ENCODE measurements around the gene HDAC4.
A peak's percentile ranks its signal among the peaks of the same experiment; 100 is the strongest.

The HDAC4 gene

DNA sequence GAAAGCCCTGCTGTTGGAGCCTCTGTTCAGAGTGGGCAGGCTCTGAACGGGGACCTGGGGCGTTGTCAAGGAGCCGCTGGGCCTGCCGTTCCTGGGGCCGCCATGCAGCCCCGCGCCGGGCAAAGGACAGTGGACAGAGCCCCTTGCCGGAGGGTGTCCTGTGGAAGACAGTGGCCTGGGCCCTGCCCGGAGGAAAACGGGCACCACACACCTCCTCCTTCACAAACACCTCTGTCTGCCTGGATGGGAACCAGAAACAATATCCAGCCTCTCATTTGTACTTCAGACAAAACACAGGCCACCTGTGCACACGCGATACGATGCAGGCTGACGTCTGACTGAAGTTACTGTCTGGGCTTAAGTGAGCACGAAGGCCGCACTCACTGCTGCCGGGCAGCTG is 319.2 kb downstream of the HDAC4 start:
- Histone ChIP-seq H3K27ac (ENCODE audit: low read depth, low read length) (no peak overlapping the region), H3K4me1 (ENCODE audit: insufficient read depth, low read length) (peaks cover 5% of the 10 kb centered on the region), H3K36me3 (ENCODE audit: insufficient read depth, low read length) (peaks cover 72% of the 10 kb centered on the region), H3K9ac (ENCODE audit: low read length) (no peak overlapping the region), H3K9me3 (ENCODE audit: low read length) (no peaks in the 10 kb centered on the region), H3K4me3 (ENCODE audit: low read depth in 1 of 2, low read length in 2 of 2) (no peak overlapping the region), H3K27me3 (ENCODE audit: control insufficient read depth in 1 of 2, insufficient read depth in 2 of 2, low read length in 2 of 2) (no peaks in the 10 kb centered on the region)

DNA sequence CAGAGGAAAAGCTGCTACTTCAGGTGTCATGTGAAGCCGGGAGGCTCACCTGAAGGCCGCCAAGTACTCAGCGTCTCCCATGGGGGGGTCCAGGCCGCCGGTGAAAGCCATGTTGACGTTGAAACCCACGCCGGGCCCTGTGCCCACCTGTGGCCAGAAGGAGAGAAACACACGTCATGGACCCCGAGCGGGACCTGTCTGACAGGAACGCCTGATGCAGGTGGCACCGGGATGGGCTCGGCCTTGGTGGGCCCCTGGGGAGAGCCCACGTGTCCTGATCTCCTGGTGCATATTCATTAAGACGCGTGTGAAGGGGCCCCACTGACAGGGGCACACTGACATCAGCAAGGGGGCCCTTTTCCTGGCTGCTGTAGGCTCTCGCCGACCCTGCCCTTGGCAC is 319.8 kb downstream of the HDAC4 start:
- no peaks in the 10 kb centered on the region for H3K9me3 ChIP-seq (ENCODE audit: low read length)
- peak overlapping the region; percentile 41 for H3K27ac ChIP-seq (ENCODE audit: low read depth, low read length)
- H3K4me3 ChIP-seq (ENCODE audit: low read depth in 1 of 2, low read length in 2 of 2): no peak overlapping the region
- peaks cover 5% of the 10 kb centered on the region for H3K4me1 ChIP-seq (ENCODE audit: insufficient read depth, low read length)
- peaks cover 76% of the 10 kb centered on the region for H3K36me3 ChIP-seq (ENCODE audit: insufficient read depth, low read length)
- no peaks in the 10 kb centered on the region for H3K27me3 ChIP-seq (ENCODE audit: control insufficient read depth in 1 of 2, insufficient read depth in 2 of 2, low read length in 2 of 2)
- no peak overlapping the region for H3K9ac ChIP-seq (ENCODE audit: low read length)

DNA sequence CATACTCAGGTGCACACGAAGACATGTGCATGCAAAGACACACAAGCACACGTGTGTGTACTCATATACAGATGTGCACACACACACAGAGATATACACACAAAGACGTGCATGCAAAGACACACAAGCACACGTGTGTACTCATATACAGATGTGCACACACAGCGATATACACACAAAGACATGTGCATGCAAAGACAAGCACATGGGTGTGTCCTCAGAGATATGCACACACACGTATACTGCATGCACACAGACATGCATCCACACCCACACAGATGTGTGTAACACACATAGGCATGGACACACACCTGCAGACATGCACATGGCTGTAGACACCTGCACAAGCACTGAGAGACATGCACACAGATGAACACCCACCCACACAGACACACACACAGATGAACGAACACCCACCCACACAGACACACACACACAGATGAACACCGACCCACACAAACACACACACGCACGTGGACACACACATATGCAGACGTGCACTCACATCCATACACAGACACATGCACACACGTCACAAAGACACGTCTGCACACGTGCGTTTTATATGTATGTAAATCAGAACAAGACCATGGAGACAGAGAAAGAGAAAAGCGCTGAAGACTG is 321.0 kb downstream of the HDAC4 start:
- Histone ChIP-seq H3K9ac (ENCODE audit: low read length) (no peak overlapping the region), H3K36me3 (ENCODE audit: insufficient read depth, low read length) (peaks cover 79% of the 10 kb centered on the region), H3K9me3 (ENCODE audit: low read length) (no peaks in the 10 kb centered on the region), H3K27me3 (ENCODE audit: control insufficient read depth in 1 of 2, insufficient read depth in 2 of 2, low read length in 2 of 2) (no peaks in the 10 kb centered on the region), H3K4me1 (ENCODE audit: insufficient read depth, low read length) (peaks cover 5% of the 10 kb centered on the region), H3K4me3 (ENCODE audit: low read depth in 1 of 2, low read length in 2 of 2) (no peak overlapping the region), H3K27ac (ENCODE audit: low read depth, low read length) (no peak overlapping the region)

DNA sequence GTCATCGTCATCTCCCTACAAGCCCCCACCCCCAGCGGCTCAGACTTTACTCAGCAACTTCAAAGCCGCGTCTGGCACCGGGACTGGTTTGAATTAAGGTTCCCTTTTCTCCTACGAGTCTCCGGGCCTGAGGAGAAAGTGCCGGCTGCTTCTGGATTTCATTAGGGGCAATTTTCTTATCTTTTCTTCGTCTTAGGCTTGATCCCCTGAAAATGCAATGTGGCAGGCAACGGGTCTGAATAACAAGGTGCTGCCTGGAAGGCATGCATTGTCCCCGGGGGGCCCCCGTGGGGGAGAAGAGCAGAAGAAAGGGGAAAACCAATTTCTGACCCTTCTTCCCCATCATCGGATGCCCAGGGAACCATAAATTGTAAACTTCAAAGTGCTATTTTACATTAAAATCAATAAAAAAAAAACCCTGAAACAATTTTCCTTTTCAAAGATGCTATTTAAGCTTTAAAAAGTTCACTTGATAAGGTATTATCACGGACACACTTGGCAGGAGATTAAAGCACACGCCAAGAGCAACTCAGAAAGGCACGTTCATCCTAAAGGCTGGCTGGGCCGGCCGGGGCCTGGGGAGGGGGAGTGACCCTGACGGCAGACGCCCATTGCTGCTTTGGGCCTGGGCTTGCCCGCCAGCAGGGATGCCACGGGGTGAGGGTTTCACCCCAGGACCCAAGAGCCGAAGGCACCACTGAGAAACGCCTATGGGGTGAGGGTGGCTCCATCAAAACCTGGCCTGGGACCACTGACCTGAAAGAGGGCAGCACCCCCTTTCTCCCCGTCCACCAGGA is 322.5 kb downstream of the HDAC4 start:
- H3K27me3 ChIP-seq (ENCODE audit: control insufficient read depth in 1 of 2, insufficient read depth in 2 of 2, low read length in 2 of 2): no peaks in the 10 kb centered on the region
- H3K4me1 ChIP-seq (ENCODE audit: insufficient read depth, low read length): peaks cover 5% of the 10 kb centered on the region
- H3K9ac ChIP-seq (ENCODE audit: low read length): no peak overlapping the region
- H3K27ac ChIP-seq (ENCODE audit: low read depth, low read length): no peak overlapping the region
- H3K36me3 ChIP-seq (ENCODE audit: insufficient read depth, low read length): peaks cover 84% of the 10 kb centered on the region
- H3K9me3 ChIP-seq (ENCODE audit: low read length): no peaks in the 10 kb centered on the region
- no peak overlapping the region for H3K4me3 ChIP-seq (ENCODE audit: low read depth in 1 of 2, low read length in 2 of 2)

DNA sequence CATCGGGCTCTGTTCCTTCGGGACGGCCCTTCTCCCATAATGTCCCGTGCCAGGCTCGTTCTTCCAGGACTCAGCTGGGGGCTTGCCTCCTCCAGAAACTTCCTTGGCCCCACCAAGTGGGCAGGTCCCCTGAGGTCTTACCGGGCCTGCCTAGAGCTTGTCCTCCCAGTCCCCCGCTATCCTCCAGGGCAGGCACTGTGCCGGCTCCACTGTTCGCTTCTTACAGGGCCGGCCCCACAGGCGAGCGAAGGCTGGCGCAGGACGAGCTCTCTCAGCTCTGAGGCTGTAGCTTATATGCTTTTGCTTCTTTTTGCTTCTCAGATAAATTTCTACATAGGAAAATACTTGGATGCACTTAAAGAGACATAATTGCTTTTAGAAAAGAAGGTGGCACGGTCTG is 323.6 kb downstream of the HDAC4 start:
- H3K27me3 ChIP-seq (ENCODE audit: control insufficient read depth in 1 of 2, insufficient read depth in 2 of 2, low read length in 2 of 2): no peaks in the 10 kb centered on the region
- peaks cover 84% of the 10 kb centered on the region for H3K36me3 ChIP-seq (ENCODE audit: insufficient read depth, low read length)
- H3K9me3 ChIP-seq (ENCODE audit: low read length): no peaks in the 10 kb centered on the region

DNA sequence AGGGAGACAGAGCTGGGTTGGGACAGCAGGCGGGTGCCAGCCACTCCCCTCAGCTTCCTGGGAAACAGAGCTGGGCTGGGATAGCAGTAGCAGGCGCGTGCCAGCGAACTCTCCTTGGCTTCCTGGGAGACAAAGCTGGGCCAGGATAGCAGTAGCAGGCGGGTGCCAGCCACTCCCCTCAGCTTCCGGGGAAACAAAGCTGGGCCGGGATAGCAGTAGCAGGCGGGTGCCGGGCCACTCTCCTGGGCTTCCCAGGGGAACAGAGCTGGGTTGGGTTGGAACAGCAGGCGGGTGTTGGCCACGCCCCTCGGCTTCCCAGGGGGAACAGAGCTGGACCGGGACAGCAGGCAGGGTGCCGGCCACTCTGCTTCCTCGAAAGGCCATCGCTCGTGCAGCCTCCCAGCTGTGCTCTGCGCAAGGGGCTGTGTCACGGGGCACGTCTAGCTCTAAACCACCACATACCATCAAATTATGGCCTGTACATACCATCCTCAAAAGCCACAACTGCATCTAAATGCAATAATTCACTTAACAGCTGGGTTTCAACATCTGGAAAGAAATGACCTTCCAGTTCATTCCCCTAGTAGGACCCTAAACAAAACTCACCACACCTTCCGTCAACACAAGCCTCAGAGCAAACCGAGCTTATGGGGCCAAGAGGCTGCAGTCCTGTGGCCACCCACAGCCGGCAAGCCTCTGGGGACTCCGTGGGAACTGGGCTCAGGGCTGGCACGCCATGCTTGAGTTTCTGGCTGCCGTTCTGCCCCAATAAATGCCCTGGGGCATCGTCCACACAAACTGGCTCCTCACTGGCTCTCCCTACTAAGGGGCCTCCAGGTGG is 324.7 kb downstream of the HDAC4 start:
- no peak overlapping the region for H3K27ac ChIP-seq (ENCODE audit: low read depth, low read length)
- peaks cover 85% of the 10 kb centered on the region for H3K36me3 ChIP-seq (ENCODE audit: insufficient read depth, low read length)

More for the DNA sequence above, 323.6 kb downstream of the HDAC4 start:
- Histone ChIP-seq H3K4me3 (ENCODE audit: low read depth in 1 of 2, low read length in 2 of 2) (no peak overlapping the region), H3K9ac (ENCODE audit: low read length) (no peak overlapping the region), H3K27ac (ENCODE audit: low read depth, low read length) (no peak overlapping the region), H3K4me1 (ENCODE audit: insufficient read depth, low read length) (peaks cover 2% of the 10 kb centered on the region)

DNA sequence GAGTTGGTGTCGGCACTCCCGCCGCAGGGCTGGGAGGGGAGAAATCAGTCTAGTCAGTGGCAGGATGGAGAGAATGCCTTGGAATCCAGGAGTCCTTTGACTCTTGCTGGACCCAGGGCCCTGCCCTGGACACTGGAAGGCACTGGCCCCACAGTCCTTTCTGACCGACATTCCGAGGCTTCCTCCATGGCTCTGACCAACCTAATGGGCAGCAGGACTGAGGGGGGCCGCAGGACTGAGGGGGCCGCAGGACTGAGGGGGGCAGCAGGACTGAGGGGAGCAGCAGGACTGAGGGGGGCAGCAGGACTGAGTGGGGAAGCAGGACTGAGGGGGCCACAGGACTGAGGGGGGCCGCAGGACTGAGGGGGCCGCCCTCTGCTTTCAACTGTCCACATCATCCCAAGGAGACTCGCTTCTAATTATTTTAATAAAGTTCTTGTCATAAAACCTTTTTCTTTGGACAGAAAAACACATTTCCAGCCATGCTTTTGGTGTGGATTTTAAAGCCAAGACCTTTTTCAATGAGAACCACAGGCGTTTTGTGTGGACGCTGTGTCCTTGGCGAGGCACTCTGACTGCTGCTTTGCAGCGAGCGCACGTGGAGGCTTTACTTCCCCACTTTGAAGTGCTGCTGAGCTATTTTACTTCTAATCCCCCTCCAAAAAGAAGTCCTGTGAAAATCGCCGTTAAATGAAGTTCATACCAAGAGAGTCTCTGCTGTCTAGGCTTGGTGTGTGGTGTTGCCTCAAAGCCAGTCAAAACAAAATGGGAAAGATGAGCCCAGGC is 326.9 kb downstream of the HDAC4 start:
- H3K36me3 ChIP-seq (ENCODE audit: insufficient read depth, low read length): peaks cover 75% of the 10 kb centered on the region
- no peaks in the 10 kb centered on the region for H3K9me3 ChIP-seq (ENCODE audit: low read length)
- H3K4me1 ChIP-seq (ENCODE audit: insufficient read depth, low read length): no peaks in the 10 kb centered on the region
- no peak overlapping the region for H3K27ac ChIP-seq (ENCODE audit: low read depth, low read length)
- H3K9ac ChIP-seq (ENCODE audit: low read length): no peak overlapping the region
- no peak overlapping the region for H3K4me3 ChIP-seq (ENCODE audit: low read depth in 1 of 2, low read length in 2 of 2)
- no peaks in the 10 kb centered on the region for H3K27me3 ChIP-seq (ENCODE audit: control insufficient read depth in 1 of 2, insufficient read depth in 2 of 2, low read length in 2 of 2)

More for the DNA sequence above, 324.7 kb downstream of the HDAC4 start:
- Histone ChIP-seq H3K9ac (ENCODE audit: low read length) (no peak overlapping the region), H3K4me3 (ENCODE audit: low read depth in 1 of 2, low read length in 2 of 2) (no peak overlapping the region), H3K9me3 (ENCODE audit: low read length) (no peaks in the 10 kb centered on the region), H3K27me3 (ENCODE audit: control insufficient read depth in 1 of 2, insufficient read depth in 2 of 2, low read length in 2 of 2) (no peaks in the 10 kb centered on the region), H3K4me1 (ENCODE audit: insufficient read depth, low read length) (no peaks in the 10 kb centered on the region)

DNA sequence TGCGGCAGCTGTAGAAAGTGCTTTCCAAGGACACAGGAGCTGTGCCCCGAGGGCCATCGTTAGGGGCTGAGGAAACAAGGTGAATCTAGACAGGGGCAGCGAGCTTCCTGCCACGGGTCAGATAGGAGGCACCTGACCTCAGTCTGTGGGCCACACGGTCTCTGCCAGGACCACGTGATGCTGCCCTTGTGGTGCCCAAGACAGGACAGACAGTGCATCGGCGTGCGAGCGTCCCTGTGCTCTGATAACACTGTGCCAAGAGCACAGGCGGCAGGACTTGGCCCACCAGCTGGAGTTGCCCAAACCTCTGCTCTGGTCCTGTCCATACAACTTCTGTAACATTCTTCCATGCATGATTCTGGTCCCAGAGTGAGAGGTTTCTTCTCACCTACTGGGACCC is 327.6 kb downstream of the HDAC4 start:
- Histone ChIP-seq H3K27me3 (ENCODE audit: control insufficient read depth in 1 of 2, insufficient read depth in 2 of 2, low read length in 2 of 2) (no peaks in the 10 kb centered on the region), H3K9ac (ENCODE audit: low read length) (no peak overlapping the region), H3K4me1 (ENCODE audit: insufficient read depth, low read length) (no peaks in the 10 kb centered on the region), H3K27ac (ENCODE audit: low read depth, low read length) (no peak overlapping the region), H3K9me3 (ENCODE audit: low read length) (no peaks in the 10 kb centered on the region), H3K36me3 (ENCODE audit: insufficient read depth, low read length) (peaks cover 75% of the 10 kb centered on the region), H3K4me3 (ENCODE audit: low read depth in 1 of 2, low read length in 2 of 2) (no peak overlapping the region)

DNA sequence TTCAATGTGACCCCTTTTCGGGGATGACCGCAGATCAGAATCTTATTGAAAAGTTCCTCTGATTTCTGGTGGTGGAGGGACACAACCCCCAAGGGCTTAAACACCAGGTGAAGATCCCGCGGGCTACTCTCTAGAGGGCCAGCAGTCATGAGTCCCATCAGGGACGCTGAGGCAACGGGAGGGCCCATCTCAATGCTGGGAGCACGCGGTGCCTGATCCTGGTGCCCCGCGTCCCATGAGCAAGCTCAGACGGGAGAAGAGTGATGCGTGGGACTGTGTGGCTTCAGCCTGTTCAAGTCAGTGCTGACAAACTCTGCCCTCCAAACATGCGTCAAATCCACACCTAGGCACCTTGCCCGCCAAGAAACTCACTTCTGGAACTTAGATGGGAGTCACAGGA is 328.0 kb downstream of the HDAC4 start:
- Histone ChIP-seq H3K36me3 (ENCODE audit: insufficient read depth, low read length) (peaks cover 75% of the 10 kb centered on the region), H3K4me3 (ENCODE audit: low read depth in 1 of 2, low read length in 2 of 2) (no peak overlapping the region), H3K9ac (ENCODE audit: low read length) (no peak overlapping the region), H3K27me3 (ENCODE audit: control insufficient read depth in 1 of 2, insufficient read depth in 2 of 2, low read length in 2 of 2) (no peaks in the 10 kb centered on the region), H3K27ac (ENCODE audit: low read depth, low read length) (no peak overlapping the region), H3K4me1 (ENCODE audit: insufficient read depth, low read length) (no peaks in the 10 kb centered on the region), H3K9me3 (ENCODE audit: low read length) (no peaks in the 10 kb centered on the region)

DNA sequence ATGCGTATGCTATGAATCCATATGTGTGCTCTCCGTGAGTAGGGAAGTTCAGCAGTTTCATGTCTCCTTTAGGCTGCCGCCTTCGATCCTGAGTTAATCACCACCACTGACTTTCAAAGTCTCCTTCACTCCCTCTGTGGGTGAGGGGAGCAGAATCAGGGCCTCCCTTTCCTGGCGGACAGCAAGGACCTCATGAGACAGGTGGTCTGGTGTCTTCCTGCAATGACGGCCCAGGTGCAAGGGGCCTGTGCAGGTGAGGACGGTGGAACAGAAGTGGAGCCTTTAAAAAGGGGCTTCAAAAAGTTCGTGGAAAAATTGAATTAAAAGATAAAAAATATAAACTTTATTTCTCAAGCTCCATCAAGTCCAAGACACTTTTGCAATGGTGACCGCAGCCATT is 330.4 kb downstream of the HDAC4 start:
- Histone ChIP-seq H3K4me1 (ENCODE audit: insufficient read depth, low read length) (no peaks in the 10 kb centered on the region), H3K36me3 (ENCODE audit: insufficient read depth, low read length) (peaks cover 78% of the 10 kb centered on the region), H3K27ac (ENCODE audit: low read depth, low read length) (no peak overlapping the region), H3K9ac (ENCODE audit: low read length) (no peak overlapping the region), H3K4me3 (ENCODE audit: low read depth in 1 of 2, low read length in 2 of 2) (no peak overlapping the region), H3K27me3 (ENCODE audit: control insufficient read depth in 1 of 2, insufficient read depth in 2 of 2, low read length in 2 of 2) (no peaks in the 10 kb centered on the region), H3K9me3 (ENCODE audit: low read length) (no peaks in the 10 kb centered on the region)
